ENCODE results near the gene LDAF1.
"Not testable (repeated sequence)": the region's sequence is repeated elsewhere in the genome, so short reads cannot be mapped to it uniquely, and the experiment has no call there.

LDAF1 gene

DNA sequence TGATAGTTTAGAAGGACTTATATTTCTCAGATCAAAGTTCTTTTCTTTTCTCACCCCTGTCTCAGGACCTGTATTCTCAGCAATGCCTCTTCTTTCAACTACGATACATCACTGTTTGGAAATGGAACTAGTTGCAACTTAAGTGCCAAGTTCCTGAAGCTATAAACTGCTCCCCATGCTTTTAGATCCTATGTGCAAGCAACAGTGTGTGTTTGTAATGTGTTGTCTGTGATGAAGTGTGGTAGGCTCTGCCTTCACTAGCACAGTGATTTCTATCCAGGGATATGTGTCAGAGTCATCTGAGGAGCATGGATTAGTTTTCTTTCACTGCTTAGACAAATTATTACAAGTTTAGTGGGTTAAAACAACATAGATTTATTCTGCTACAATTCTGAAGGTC lies 34.5 kb downstream of the LDAF1 start:
- Histone ChIP-seq H3K4me1 (ENCODE audit: control insufficient read depth in 2 of 2, insufficient read depth in 2 of 2, low read length in 2 of 2) (peaks cover 0 to 4% of the 10 kb centered on the region in 2 donors), H3K9me3 (ENCODE audit: control insufficient read depth in 2 of 2, low read length in 2 of 2) (peaks cover 0 to 2% of the 10 kb centered on the region in 2 donors), H3K9ac (ENCODE audit: low read depth in 1 of 2, low read length in 2 of 2) (no peak overlapping the region), H3K27me3 (ENCODE audit: control insufficient read depth in 2 of 2, insufficient read depth in 2 of 2, low read length in 2 of 2) (peaks cover 0 to 2% of the 10 kb centered on the region in 2 donors), H3K4me3 (ENCODE audit: low read length in 2 of 2) (no peak overlapping the region), H3K27ac (ENCODE audit: low read depth in 2 of 2, low read length in 2 of 2) (no peak overlapping the region), H3K36me3 (ENCODE audit: control insufficient read depth in 2 of 2, insufficient read depth in 2 of 2, low read length in 2 of 2) (no peaks in the 10 kb centered on the region)

DNA sequence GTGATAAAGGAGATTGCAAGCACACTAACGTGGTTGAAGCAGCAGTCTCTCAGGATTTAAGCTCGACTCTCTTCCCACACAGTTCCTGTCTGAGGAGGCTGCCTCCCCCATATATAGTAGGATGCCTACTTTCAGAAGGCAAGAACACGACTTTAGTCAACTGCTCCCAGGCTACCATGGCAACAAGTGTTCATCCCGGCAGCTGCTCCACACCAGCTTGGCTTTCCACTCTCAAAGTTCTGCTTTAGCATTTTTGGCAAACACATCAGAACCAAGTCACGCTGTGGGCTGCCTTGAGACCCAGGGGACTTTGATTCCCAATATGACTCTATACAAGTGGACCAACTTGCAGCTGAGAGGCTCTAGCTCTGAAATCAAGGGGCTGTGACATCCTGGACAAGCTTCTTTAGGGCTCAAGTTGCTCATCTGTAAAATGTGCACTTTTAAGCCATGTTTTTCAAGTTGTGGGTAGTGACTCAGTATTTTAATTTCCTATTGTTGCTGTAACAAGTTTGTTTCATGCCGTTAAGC lies 36.4 kb downstream of the LDAF1 start:
- Histone ChIP-seq H3K4me1 (ENCODE audit: control insufficient read depth in 2 of 2, insufficient read depth in 2 of 2, low read length in 2 of 2) (peaks cover 6 to 9% of the 10 kb centered on the region in 2 donors), H3K9ac (ENCODE audit: low read depth in 1 of 2, low read length in 2 of 2) (no peak overlapping the region), H3K27me3 (ENCODE audit: control insufficient read depth in 2 of 2, insufficient read depth in 2 of 2, low read length in 2 of 2) (peaks cover 0 to 4% of the 10 kb centered on the region in 2 donors), H3K4me3 (ENCODE audit: low read length in 2 of 2) (no peak overlapping the region), H3K27ac (ENCODE audit: low read depth in 2 of 2, low read length in 2 of 2) (no peak overlapping the region), H3K9me3 (ENCODE audit: control insufficient read depth in 2 of 2, low read length in 2 of 2) (peaks cover 0 to 2% of the 10 kb centered on the region in 2 donors), H3K36me3 (ENCODE audit: control insufficient read depth in 2 of 2, insufficient read depth in 2 of 2, low read length in 2 of 2) (no peaks in the 10 kb centered on the region)

DNA sequence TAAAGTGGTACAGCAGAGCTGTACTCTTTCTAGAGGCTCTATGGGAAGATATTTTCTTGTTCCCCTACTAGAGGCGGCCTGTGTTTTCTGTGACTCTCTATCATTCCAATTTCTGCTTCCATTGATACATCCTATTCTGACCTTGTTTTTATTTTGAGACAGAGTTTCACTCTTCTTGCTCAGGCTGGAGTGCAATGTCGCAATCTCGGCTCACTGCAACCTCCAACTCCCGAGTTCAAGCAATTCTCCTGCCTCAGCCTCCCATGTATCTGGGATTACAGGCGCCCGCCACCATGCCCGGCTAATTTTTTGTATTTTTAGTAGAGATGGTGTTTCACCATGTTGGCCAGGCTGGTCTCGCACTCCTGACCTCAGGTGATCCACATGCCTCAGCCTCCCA lies 36.9 kb downstream of the LDAF1 start:
- H3K9me3 ChIP-seq (ENCODE audit: control insufficient read depth in 2 of 2, low read length in 2 of 2); H3K27ac ChIP-seq (ENCODE audit: low read depth in 2 of 2, low read length in 2 of 2); H3K4me3 ChIP-seq (ENCODE audit: low read length in 2 of 2); H3K27me3 ChIP-seq (ENCODE audit: control insufficient read depth in 2 of 2, insufficient read depth in 2 of 2, low read length in 2 of 2); H3K9ac ChIP-seq (ENCODE audit: low read depth in 1 of 2, low read length in 2 of 2); H3K36me3 ChIP-seq (ENCODE audit: control insufficient read depth in 2 of 2, insufficient read depth in 2 of 2, low read length in 2 of 2): not testable (repeated sequence)
- H3K4me1 ChIP-seq (ENCODE audit: control insufficient read depth in 2 of 2, insufficient read depth in 2 of 2, low read length in 2 of 2) = peaks cover 10 to 11% of the 10 kb centered on the region in 2 donors

- Histone ChIP-seq H3K27ac (ENCODE audit: low read depth in 2 of 2, low read length in 2 of 2) (no peak overlapping the region), H3K4me1 (ENCODE audit: control insufficient read depth in 2 of 2, insufficient read depth in 2 of 2, low read length in 2 of 2) (peaks cover 10 to 14% of the 10 kb centered on the region in 2 donors), H3K4me3 (ENCODE audit: low read length in 2 of 2) (no peak overlapping the region)
Observed at GRCh38 chr16:21197112-21197511, 38.6 kb downstream of the LDAF1 start.

GRCh38 chr16:21197621-21198020 lies 39.1 kb downstream of the LDAF1 start:
- peaks cover 10 to 14% of the 10 kb centered on the region in 2 donors for H3K4me1 ChIP-seq (ENCODE audit: control insufficient read depth in 2 of 2, insufficient read depth in 2 of 2, low read length in 2 of 2)
- no peaks in the 10 kb centered on the region for H3K9me3 ChIP-seq (ENCODE audit: control insufficient read depth in 2 of 2, low read length in 2 of 2)
- no peaks in the 10 kb centered on the region for H3K36me3 ChIP-seq (ENCODE audit: control insufficient read depth in 2 of 2, insufficient read depth in 2 of 2, low read length in 2 of 2)
- peaks cover 0 to 2% of the 10 kb centered on the region in 2 donors for H3K27me3 ChIP-seq (ENCODE audit: control insufficient read depth in 2 of 2, insufficient read depth in 2 of 2, low read length in 2 of 2)
- no peak overlapping the region for H3K4me3 ChIP-seq (ENCODE audit: low read length in 2 of 2)
- H3K9ac ChIP-seq (ENCODE audit: low read depth in 1 of 2, low read length in 2 of 2) = no peak overlapping the region
- H3K27ac ChIP-seq (ENCODE audit: low read depth in 2 of 2, low read length in 2 of 2) = no peak overlapping the region

More at GRCh38 chr16:21197112-21197511, 38.6 kb downstream of the LDAF1 start:
- Histone ChIP-seq H3K27me3 (ENCODE audit: control insufficient read depth in 2 of 2, insufficient read depth in 2 of 2, low read length in 2 of 2) (peaks cover 0 to 2% of the 10 kb centered on the region in 2 donors), H3K9me3 (ENCODE audit: control insufficient read depth in 2 of 2, low read length in 2 of 2) (no peaks in the 10 kb centered on the region), H3K36me3 (ENCODE audit: control insufficient read depth in 2 of 2, insufficient read depth in 2 of 2, low read length in 2 of 2) (no peaks in the 10 kb centered on the region), H3K9ac (ENCODE audit: low read depth in 1 of 2, low read length in 2 of 2) (no peak overlapping the region)

- peak overlapping the region; percentile 16 to 38 for H3K9ac ChIP-seq (ENCODE audit: low read depth in 1 of 2, low read length in 2 of 2)
- H3K4me1 ChIP-seq (ENCODE audit: control insufficient read depth in 2 of 2, insufficient read depth in 2 of 2, low read length in 2 of 2) = peaks cover 10 to 14% of the 10 kb centered on the region in 2 donors
- peaks cover 0 to 2% of the 10 kb centered on the region in 2 donors for H3K27me3 ChIP-seq (ENCODE audit: control insufficient read depth in 2 of 2, insufficient read depth in 2 of 2, low read length in 2 of 2)
- H3K36me3 ChIP-seq (ENCODE audit: control insufficient read depth in 2 of 2, insufficient read depth in 2 of 2, low read length in 2 of 2) = no peaks in the 10 kb centered on the region
- no peaks in the 10 kb centered on the region for H3K9me3 ChIP-seq (ENCODE audit: control insufficient read depth in 2 of 2, low read length in 2 of 2)
- H3K27ac ChIP-seq (ENCODE audit: low read depth in 2 of 2, low read length in 2 of 2) = peak overlapping the region; percentile 62 to 78
- H3K4me3 ChIP-seq (ENCODE audit: low read length in 2 of 2) = no peak overlapping the region
Observed at GRCh38 chr16:21199607-21200218, 41.2 kb downstream of the LDAF1 start.

- H3K9ac ChIP-seq (ENCODE audit: low read depth in 1 of 2, low read length in 2 of 2) = no peak overlapping the region
- no peaks in the 10 kb centered on the region for H3K36me3 ChIP-seq (ENCODE audit: control insufficient read depth in 2 of 2, insufficient read depth in 2 of 2, low read length in 2 of 2)
- no peaks in the 10 kb centered on the region for H3K9me3 ChIP-seq (ENCODE audit: control insufficient read depth in 2 of 2, low read length in 2 of 2)
- peaks cover 0 to 2% of the 10 kb centered on the region in 2 donors for H3K27me3 ChIP-seq (ENCODE audit: control insufficient read depth in 2 of 2, insufficient read depth in 2 of 2, low read length in 2 of 2)
- no peak overlapping the region for H3K27ac ChIP-seq (ENCODE audit: low read depth in 2 of 2, low read length in 2 of 2)
- H3K4me1 ChIP-seq (ENCODE audit: control insufficient read depth in 2 of 2, insufficient read depth in 2 of 2, low read length in 2 of 2) = peaks cover 10 to 14% of the 10 kb centered on the region in 2 donors
- H3K4me3 ChIP-seq (ENCODE audit: low read length in 2 of 2) = no peak overlapping the region
Observed at GRCh38 chr16:21203155-21203797, 44.8 kb downstream of the LDAF1 start.

- no peaks in the 10 kb centered on the region for H3K9me3 ChIP-seq (ENCODE audit: control insufficient read depth in 2 of 2, low read length in 2 of 2)
- peaks cover 0 to 4% of the 10 kb centered on the region in 2 donors for H3K4me1 ChIP-seq (ENCODE audit: control insufficient read depth in 2 of 2, insufficient read depth in 2 of 2, low read length in 2 of 2)
- peaks cover 0 to 4% of the 10 kb centered on the region in 2 donors for H3K27me3 ChIP-seq (ENCODE audit: control insufficient read depth in 2 of 2, insufficient read depth in 2 of 2, low read length in 2 of 2)
- no peaks in the 10 kb centered on the region for H3K36me3 ChIP-seq (ENCODE audit: control insufficient read depth in 2 of 2, insufficient read depth in 2 of 2, low read length in 2 of 2)
- no peak overlapping the region for H3K9ac ChIP-seq (ENCODE audit: low read depth in 1 of 2, low read length in 2 of 2)
- no peak overlapping the region for H3K4me3 ChIP-seq (ENCODE audit: low read length in 2 of 2)
- no peak overlapping the region for H3K27ac ChIP-seq (ENCODE audit: low read depth in 2 of 2, low read length in 2 of 2)
Observed at GRCh38 chr16:21205303-21205702, 46.8 kb downstream of the LDAF1 start.

DNA sequence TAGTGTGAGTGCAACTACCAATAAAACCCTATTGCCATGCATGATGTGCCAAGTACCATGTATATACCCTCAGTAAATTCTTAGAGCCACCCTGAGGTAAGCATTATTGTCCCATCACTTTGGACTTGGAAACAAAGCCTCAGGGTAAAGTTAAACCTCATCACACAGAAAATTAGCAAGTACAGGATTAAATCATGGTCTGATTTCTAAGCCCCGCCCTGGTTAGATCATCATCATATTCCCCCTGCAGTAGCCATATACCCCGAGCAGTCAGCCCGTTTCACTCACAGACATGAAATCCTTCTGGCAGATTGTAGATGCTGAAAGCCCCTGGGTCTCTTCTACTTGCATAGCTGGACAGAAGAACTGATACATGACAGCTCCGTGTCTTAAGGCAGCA lies 48.1 kb downstream of the LDAF1 start:
- H3K27ac ChIP-seq (ENCODE audit: low read depth in 2 of 2, low read length in 2 of 2) = no peak overlapping the region
- H3K4me3 ChIP-seq (ENCODE audit: low read length in 2 of 2) = no peak overlapping the region
- no peaks in the 10 kb centered on the region for H3K9me3 ChIP-seq (ENCODE audit: control insufficient read depth in 2 of 2, low read length in 2 of 2)
- H3K4me1 ChIP-seq (ENCODE audit: control insufficient read depth in 2 of 2, insufficient read depth in 2 of 2, low read length in 2 of 2) = no peaks in the 10 kb centered on the region
- H3K27me3 ChIP-seq (ENCODE audit: control insufficient read depth in 2 of 2, insufficient read depth in 2 of 2, low read length in 2 of 2) = peaks cover 0 to 4% of the 10 kb centered on the region in 2 donors
- H3K36me3 ChIP-seq (ENCODE audit: control insufficient read depth in 2 of 2, insufficient read depth in 2 of 2, low read length in 2 of 2) = no peaks in the 10 kb centered on the region
- no peak overlapping the region for H3K9ac ChIP-seq (ENCODE audit: low read depth in 1 of 2, low read length in 2 of 2)

GRCh38 chr16:21208446-21209230 lies 50.2 kb downstream of the LDAF1 start:
- peaks cover 0 to 4% of the 10 kb centered on the region in 2 donors for H3K27me3 ChIP-seq (ENCODE audit: control insufficient read depth in 2 of 2, insufficient read depth in 2 of 2, low read length in 2 of 2)

More at GRCh38 chr16:21208446-21209230, 50.2 kb downstream of the LDAF1 start:
- no peaks in the 10 kb centered on the region for H3K4me1 ChIP-seq (ENCODE audit: control insufficient read depth in 2 of 2, insufficient read depth in 2 of 2, low read length in 2 of 2)
- H3K9me3 ChIP-seq (ENCODE audit: control insufficient read depth in 2 of 2, low read length in 2 of 2) = no peaks in the 10 kb centered on the region
- H3K9ac ChIP-seq (ENCODE audit: low read depth in 1 of 2, low read length in 2 of 2) = no peak overlapping the region
- no peaks in the 10 kb centered on the region for H3K36me3 ChIP-seq (ENCODE audit: control insufficient read depth in 2 of 2, insufficient read depth in 2 of 2, low read length in 2 of 2)
- no peak overlapping the region for H3K4me3 ChIP-seq (ENCODE audit: low read length in 2 of 2)
- H3K27ac ChIP-seq (ENCODE audit: low read depth in 2 of 2, low read length in 2 of 2) = no peak overlapping the region
